Measurements from ENCODE around the gene PTPRG.

- no peak for TF ChIP-seq CTCF (IDR thresholded peaks at IDR 0.05)
- TF ChIP-seq EP300 (IDR thresholded peaks at IDR 0.05): no peak
Observed at GRCh38 chr3:61608072-61608471, 46.7 kb downstream of the PTPRG start.
